Choroid plexus epithelial cell (primary cell): ENCODE data around the gene DLD.

Experiments used
- DNase-seq: peaks from one replicate; pipeline ENCODE4 v3.0.0-alpha.2; 2010; ENCODE audit warnings: low read depth
- H3K4me3 ChIP-seq: 2 replicates; pipeline ENCODE4 v1.5.1; 2011; ENCODE audit warnings: low read depth, mild to moderate bottlenecking, control low read depth, low read length, moderate library complexity
- CTCF ChIP-seq: conservative IDR thresholded peaks from 2 replicates; pipeline ENCODE4 v1.5.1; 2011; ENCODE audit warnings: low read depth, mild to moderate bottlenecking, control low read depth, inconsistent platforms, low read length, moderate library complexity

Gene DLD

GRCh38 chr7:107967420-107967819, 76.4 kb downstream of the DLD start:
- TF ChIP-seq CTCF, result no peak
- no peak for DNase-seq
- no peak overlapping the region for H3K4me3 ChIP-seq

- no peak for TF ChIP-seq CTCF
- DNase-seq, result no peak
- H3K4me3 ChIP-seq, result no peak overlapping the region
Observed at GRCh38 chr7:107968449-107968848, 77.5 kb downstream of the DLD start.

- no peak overlapping the region for H3K4me3 ChIP-seq
- DNase-seq, result no peak
- no peak for TF ChIP-seq CTCF
Observed at GRCh38 chr7:107969856-107970255, 78.9 kb downstream of the DLD start.
